A204.1 (cell line): Measurements from ENCODE around the gene OTUD6A.
A peak's percentile ranks its signal among the peaks of the same experiment; 100 is the strongest.

Source experiments
- FAIRE-seq: peaks from 2 replicates; lab custom pipeline; 2012; peaks lifted over from hg19 to GRCh38; lab: Jason Lieb, UNC

Gene OTUD6A, protein sequence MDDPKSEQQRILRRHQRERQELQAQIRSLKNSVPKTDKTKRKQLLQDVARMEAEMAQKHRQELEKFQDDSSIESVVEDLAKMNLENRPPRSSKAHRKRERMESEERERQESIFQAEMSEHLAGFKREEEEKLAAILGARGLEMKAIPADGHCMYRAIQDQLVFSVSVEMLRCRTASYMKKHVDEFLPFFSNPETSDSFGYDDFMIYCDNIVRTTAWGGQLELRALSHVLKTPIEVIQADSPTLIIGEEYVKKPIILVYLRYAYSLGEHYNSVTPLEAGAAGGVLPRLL

GRCh38 chrX:70062076-70062475 is at the start of gene OTUD6A:
Gene OTUD6A, plus strand, starts transcription at chrX:70062457. Its CDS starts 68 bp downstream, at chrX:70062525.
- FAIRE-seq = no peak

DNA sequence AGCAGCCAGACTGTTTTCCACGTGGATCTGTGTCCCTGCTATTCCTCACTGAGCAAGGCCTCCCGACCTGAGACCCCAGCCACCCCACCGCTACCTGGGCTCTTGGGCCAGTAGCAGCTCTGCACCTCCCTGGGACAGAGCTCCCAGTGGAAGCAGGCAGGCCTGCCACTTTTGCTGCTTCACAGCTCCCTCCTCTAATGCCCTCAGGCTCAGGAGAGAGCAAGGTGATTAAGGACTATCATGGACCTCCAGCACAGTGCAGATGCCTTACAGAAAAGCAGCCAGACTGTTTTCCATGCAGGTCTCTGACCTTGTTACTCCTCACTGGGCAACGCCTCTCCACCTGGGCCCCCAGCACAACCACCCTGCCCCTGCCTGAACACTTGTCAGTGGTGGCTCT is 49.5 kb upstream of the OTUD6A start:
- FAIRE-seq = no peak

DNA sequence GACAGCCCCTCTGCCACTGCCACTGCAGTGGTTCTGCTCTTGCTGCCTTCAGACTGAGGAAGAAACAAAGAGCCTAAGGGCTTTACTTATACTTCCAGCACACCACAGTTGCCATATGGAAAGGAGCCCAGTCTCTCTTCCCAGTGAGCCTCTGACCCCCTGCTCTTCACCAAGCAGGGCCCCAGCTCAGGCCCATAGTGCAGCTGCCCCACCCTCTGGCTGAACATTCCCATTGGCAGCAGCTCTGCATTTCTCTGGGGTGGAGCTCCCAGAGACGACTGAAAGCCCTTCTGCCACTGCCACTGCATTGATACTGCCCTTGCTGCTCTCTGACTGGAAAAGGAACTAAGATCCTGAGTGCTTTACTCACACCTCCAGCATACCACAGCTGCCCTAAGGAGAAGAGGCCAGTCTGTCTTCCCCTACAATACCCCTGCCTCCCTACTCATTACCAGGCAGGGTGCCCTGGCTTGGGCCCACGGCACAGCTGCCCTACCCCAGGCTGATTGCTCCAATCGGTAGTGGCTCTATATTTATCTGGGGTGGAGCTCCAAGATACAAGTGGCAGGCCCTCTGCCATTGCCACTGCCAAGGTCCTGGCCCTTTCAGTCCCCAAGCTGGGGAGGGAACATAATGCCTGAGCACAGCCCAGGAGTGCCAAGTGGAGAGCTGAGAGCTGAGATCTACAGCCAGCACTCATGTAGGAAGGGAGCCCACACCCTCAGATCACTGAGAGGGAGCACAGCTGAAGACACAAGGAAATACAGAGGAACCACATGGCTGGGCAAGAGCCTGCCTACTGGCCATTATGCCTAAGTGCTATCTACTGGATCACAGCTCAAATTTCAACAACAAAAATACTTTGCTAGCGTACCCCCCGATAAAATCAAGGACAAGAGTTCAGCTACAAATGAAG is 48.5 kb upstream of the OTUD6A start:
- FAIRE-seq = no peak

DNA sequence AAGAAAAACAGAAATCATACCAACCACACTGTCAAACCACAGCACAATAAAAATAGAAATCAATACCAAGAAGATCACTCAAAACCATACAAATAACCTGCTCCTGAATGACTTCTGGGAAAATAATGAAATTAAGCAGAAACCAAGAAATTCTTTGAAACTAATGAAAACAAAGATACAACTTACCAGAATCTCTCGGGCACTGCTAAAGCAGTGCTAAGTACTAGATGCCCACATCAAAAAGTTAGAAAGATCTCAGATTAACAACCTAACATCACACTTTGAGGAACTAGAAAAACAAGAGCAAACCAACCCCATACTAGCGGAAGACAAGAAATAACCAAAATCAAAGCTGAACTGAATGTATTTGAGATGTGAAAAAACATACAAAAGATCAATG is 45.7 kb upstream of the OTUD6A start:
- no peak for FAIRE-seq

DNA sequence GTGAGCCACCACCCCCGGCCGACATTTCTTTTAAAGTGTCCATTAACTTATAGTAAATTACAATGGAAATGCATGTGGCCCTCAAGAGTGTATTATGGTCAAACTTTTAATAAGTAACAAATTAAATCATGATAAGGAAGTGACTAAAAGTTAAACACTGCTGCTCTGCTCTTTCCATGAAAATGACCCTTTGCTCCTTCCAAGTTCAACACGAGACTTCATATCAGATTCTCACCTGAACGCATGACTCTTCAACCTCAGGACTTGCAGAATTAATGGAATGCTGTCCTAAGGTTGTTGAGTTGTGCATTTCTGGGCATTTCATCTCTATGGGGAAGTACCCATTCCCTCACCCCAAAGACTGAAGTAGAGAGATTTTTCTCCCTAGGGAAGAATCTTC is 39.6 kb upstream of the OTUD6A start:
- no peak for FAIRE-seq

DNA sequence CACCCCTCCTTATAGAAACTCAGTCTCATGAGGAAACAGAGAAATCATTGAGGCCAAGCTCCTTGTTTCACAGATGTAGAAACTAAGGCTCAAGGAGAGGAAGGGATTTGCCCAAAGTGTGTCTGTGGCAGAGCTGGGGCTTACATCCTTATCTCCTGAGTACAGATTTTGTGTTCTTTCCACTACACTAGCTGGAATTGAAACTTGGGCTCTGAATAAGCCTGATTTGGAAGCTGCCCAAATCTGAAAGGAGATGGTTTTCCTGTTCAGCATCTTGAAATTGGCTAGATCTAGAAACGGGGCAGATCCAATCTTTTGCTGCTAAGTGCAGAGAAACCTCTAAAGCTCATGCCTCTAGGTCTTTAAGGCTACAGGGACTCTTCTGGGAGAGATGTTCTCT is 36.8 kb upstream of the OTUD6A start:
- FAIRE-seq = no peak

DNA sequence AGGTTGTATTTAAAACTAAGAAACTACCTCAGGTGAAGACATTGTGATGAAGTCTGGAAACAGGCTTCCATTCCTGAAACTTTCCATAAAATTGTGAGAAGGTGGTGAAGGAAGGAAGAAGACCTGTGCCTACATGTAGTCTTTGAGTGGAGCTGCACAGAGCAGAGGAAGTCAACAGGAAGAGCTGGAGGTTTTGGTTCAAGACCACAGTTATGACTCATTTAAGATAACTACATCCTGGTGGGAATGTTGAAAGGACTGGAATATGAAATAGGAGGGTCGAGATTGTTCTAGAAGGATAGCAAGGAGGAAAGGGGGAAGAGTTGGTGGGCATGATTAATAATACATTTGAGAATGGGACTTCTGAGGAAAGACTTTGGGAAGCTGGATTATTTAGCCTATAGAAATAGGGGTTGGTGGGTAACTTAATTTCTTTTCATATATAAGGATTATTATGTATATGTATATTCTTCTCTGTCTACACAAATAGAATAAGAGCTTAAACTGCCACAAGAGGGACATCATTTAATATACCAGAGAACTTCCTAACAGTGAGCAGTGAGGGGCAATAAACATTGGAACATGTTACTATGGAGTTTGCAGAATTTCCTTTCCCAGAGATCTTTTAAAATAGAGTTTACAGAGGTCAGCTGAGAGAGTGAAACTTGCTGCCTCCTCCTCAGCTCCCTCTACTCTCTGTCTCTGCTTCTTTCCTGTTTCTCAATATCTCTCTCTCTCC is 36.0 kb upstream of the OTUD6A start:
- no peak for FAIRE-seq

DNA sequence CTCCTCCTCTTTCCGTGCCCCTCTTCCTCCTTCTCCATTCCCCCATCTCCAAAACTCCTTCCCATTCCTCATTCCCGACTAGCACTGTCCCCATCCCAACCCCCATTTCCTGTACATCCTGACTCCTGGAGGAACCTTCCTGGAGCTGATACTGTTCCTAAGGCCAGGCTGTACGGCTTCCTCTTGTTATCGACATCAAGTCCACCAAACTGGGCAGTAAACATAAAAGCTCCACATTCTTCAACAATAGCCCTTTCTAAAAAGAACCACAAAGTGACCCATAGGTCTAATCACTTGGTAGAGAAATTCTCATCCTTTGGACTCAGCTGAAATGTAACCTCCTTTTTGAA is 35.4 kb upstream of the OTUD6A start:
- no peak for FAIRE-seq

DNA sequence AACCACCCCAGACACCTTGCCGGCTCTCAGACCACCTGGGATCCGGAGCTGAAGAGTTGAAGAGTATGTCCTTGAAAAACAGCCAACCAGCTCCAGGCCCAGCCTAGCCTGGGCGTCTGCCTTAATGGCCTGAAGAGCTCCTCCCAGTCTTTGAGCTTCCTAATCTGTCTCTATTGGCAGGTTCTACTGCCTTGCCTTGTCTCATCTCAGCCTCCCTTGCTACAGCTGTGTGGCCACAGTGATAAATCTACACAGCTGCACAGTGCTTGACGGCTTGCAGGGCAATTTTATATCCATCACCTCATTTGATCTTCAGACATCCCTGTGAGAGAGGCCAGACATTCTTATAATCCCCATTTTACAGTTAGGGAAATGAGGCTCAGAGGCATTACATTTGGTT is 32.4 kb upstream of the OTUD6A start:
- FAIRE-seq = no peak

DNA sequence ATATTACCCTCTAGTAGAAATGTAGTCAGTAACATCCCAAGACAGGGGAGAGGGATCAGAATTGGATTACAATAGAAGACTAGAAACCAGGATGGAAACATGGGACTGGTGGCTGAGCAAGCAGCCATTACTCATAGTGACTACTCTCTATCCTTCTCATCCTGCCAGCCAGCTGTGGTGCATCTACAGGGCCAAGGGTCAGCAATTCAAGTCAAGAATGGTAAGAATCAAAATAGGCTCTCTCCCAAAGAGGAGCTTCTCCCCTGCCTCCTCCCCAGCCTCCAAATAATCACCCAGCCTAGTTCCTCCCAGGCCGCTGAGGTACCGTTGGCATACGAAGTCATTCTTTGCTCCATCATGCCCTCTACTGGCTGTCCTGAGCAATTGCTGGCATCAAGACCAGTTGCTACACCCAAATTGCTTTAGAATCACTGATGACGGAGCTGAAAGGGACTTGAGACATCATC is 31.9 kb upstream of the OTUD6A start:
- peak; percentile 29 for FAIRE-seq

GRCh38 chrX:70032792-70033191 is 29.5 kb upstream of the OTUD6A start:
- no peak for FAIRE-seq

GRCh38 chrX:70033348-70034051 is 28.8 kb upstream of the OTUD6A start:
- no peak for FAIRE-seq

DNA sequence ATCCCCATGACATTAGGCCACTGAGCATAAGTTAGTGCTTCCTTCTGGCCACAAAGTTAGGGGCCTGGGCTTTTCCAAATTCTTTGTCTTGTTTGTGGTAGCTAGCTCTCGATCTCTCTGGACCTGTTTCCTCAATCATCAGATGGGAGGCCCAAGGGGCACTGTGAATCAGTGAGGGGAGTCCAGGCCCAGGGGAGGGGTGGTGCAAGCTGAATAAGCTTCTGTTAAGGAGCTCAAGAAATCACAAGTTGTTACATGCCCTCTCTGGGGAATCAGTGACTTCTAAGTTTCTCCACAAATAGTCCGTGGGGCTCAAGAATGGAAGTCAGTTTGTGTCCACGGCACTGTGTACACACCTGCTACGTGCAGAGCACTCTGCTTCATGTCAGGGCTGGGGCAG is 27.6 kb upstream of the OTUD6A start:
- no peak for FAIRE-seq

GRCh38 chrX:70038515-70038914 is 23.7 kb upstream of the OTUD6A start:
- no peak for FAIRE-seq

GRCh38 chrX:70038951-70039350 is 23.3 kb upstream of the OTUD6A start:
- FAIRE-seq = no peak

GRCh38 chrX:70039758-70040157 is 22.5 kb upstream of the OTUD6A start:
- no peak for FAIRE-seq

DNA sequence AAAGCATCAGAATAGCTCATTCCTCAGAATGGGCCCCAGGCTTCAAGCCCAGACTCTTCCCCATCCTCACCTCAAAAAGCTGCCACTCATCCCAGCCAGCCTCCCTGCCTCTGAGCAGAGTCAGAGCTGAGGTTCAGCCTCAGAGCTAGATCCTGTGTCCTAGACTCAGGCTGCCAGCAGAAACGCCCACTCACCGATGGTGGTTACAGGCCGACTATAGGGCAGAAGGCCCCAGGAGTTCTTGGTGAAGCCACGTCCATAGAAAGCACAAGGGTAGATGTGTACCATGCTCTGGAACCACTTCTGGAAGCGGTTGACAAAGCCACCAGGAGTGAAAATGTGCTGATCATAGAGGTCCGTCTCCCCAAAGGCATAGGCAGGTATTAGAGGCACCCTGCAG is 20.3 kb upstream of the OTUD6A start:
- FAIRE-seq = no peak

DNA sequence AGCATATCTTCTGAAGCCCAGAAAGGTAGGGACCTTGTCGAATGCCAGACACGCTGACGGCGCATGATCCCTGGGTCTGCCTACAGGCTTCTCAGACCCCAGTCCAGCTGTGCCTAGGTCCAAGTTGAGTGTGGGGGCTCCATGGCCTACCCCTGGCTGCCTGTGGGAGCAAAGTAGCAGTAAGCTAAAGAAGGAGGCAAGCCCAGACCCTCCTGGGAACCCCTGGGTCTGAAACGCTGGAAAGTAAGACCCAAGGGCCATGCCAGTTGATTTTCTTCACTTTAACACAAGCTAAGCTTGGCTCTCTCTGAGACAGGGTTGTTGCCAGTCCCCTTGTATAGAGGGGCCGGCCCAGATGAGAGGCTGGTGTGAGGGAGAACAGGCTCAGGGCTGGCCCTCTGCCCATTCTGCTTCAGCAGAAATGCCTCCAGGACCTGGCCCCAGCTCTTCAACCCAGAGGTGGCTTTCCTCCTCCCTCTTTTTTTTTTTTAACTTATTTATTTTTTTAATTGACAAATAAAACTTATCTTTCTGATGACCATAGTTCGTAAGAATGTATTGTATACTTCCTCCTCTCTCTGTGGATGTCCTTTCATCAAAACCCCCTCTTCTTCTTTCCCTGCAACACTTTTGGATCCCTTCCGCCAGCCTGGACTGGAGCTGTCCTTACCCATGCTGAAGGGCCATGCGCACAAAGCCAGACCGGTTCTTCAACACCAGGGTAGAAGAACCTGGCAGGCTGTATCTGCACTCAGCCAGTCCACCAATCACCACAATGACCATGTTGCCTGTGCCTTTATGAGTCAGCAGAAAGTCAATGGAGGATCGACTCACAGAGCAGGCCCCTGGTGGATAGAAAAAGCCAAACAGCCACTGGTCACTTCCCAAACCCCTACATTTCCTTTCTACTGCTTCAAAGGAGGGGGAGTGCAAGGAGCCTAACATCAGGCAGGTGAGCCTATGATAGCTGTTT is 19.6 kb upstream of the OTUD6A start:
- FAIRE-seq = no peak

- FAIRE-seq = no peak
These were observed 18.6 kb upstream of the OTUD6A start for GRCh38 chrX:70043685-70044084.

DNA sequence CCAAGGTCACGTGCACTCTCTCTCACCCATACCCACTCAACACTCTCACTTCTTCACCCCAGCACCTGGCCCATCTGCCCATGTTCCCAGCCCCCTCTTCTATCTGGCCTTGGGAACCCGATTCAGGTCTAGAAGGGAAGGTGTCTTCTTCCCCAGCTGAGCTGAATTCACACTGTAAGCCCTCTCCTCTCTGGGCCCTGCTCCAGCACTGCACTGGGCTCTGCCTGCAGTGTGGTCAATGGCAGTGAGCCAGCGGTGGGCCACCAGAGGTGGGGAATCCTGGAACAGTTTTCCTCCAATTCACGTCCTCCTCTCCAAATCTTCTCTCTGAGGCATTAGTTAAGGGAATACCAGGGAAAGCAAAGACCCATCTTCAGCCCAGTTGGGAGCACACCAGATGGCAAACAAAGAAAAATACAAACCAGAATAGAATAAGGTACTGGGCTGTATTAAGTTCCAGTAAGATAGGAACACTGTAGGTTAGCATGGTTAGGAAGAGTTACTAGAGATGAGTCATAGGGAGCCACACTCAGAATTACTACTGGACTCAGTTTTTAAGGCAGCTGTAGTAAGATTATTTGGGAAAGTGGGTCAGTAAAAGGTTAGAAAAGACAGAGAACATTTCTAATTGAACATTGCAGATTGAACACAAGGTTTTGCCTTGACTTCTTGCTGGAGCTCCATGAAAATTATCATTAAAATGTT is 17.6 kb upstream of the OTUD6A start:
- no peak for FAIRE-seq
